Neural cell (in vitro differentiated cells): ENCODE measurements around the gene STX17. TPM values are rescaled to one million over a fixed set of nuclear protein-coding genes. Genes with fewer than 3 reads are reported as not detected.

Experiments
- H2AFZ ChIP-seq: fragments of 200-600, 300-800 bp; sonication (generic), shearing (Covaris generic); 2 replicates; pipeline ENCODE4 v1.6.0; 2014; ENCODE audit warnings: low read depth, mild to moderate bottlenecking, antibody characterized with exemption, low read length, moderate library complexity
- H3F3A ChIP-seq: fragments of 200-600 bp; shearing (Covaris generic); 2 replicates; pipeline ENCODE4 v1.6.1; 2016; ENCODE audit warnings: mild to moderate bottlenecking, moderate library complexity, mixed read lengths, antibody characterized with exemption, low read length; ENCODE audit not compliant: insufficient read depth, poor library complexity, severe bottlenecking
- H3K27ac ChIP-seq: fragments of 200-600, 300-800 bp; sonication (generic), shearing (Covaris generic); 2 replicates; pipeline ENCODE4 v1.5.1; 2014; ENCODE audit warnings: mild to moderate bottlenecking, low read length, moderate library complexity
- H3K27me3 ChIP-seq: fragments of 300-800, 200-600 bp; sonication (generic), shearing (Covaris generic); 2 replicates; pipeline ENCODE4 v1.6.0; 2014; ENCODE audit warnings: mild to moderate bottlenecking, low read depth, low read length, moderate library complexity; ENCODE audit not compliant: insufficient read depth
- H3K36me3 ChIP-seq: fragments of 300-800, 200-600 bp; sonication (generic), shearing (Covaris generic); 2 replicates; pipeline ENCODE4 v1.5.1; 2014; ENCODE audit warnings: mild to moderate bottlenecking, antibody characterized with exemption, low read length, moderate library complexity; ENCODE audit not compliant: insufficient read depth
- H3K4me2 ChIP-seq: fragments of 300-800, 200-600 bp; sonication (generic), shearing (Covaris generic); 2 replicates; pipeline ENCODE4 v1.6.0; 2014; ENCODE audit warnings: mild to moderate bottlenecking, low read length
- H3K4me3 ChIP-seq: fragments of 300-800, 200-600 bp; sonication (generic), shearing (Covaris generic); 2 replicates; pipeline ENCODE4 v1.5.1; 2014; ENCODE audit warnings: mild to moderate bottlenecking, low read length, moderate library complexity
- H3K79me2 ChIP-seq: fragments of 200-600 bp; shearing (Covaris generic); replicated peaks from 2 replicates; pipeline ENCODE4 v1.6.0; 2014; ENCODE audit warnings: mild to moderate bottlenecking, low read length, moderate library complexity; ENCODE audit not compliant: insufficient read depth
- H3K9ac ChIP-seq: fragments of 300-800, 200-600 bp; sonication (generic), shearing (Covaris generic); 2 replicates; pipeline ENCODE4 v1.6.1; 2016; ENCODE audit warnings: mild to moderate bottlenecking, low read length, mixed read lengths
- H3K9me2 ChIP-seq: fragments of 200-600 bp; shearing (Covaris generic); 2 replicates; pipeline ENCODE4 v1.6.1; 2016; ENCODE audit warnings: mild to moderate bottlenecking, low read length, mixed read lengths; ENCODE audit not compliant: insufficient read depth
- H3K9me3 ChIP-seq: fragments of 200-600, 300-800 bp; sonication (generic), shearing (Covaris generic); 2 replicates; pipeline ENCODE4 v1.6.1; 2016; ENCODE audit warnings: mild to moderate bottlenecking, mixed run types, low read length, moderate library complexity, mixed read lengths
- H4K20me1 ChIP-seq: fragments of 200-600 bp; shearing (Covaris generic); 2 replicates; pipeline ENCODE4 v1.6.1; 2016; ENCODE audit warnings: mild to moderate bottlenecking, mixed run types; ENCODE audit not compliant: insufficient read depth
- CTCF ChIP-seq: fragments of 450-650 bp; IDR thresholded peaks from 2 replicates; pipeline ENCODE4 v1.5.1; 2014; ENCODE audit warnings: antibody characterized with exemption, mild to moderate bottlenecking, moderate library complexity; ENCODE audit not compliant: poor library complexity, severe bottlenecking
- EP300 ChIP-seq: fragments of 450-650 bp; conservative IDR thresholded peaks from 2 replicates; pipeline ENCODE4 v1.6.1; 2014; ENCODE audit warnings: antibody characterized with exemption, mild to moderate bottlenecking, moderate library complexity; ENCODE audit not compliant: poor library complexity, severe bottlenecking
- EZH2 ChIP-seq: fragments of 200-600, 300-800 bp; shearing (Covaris generic), sonication (generic); IDR thresholded peaks from 2 replicates; pipeline ENCODE4 v1.6.1; 2014; ENCODE audit warnings: antibody characterized with exemption, low read length, borderline replicate concordance, mild to moderate bottlenecking; ENCODE audit not compliant: insufficient read depth, poor library complexity, severe bottlenecking
- MXI1 ChIP-seq: fragments of 450-650 bp; conservative IDR thresholded peaks from 2 replicates; pipeline ENCODE4 v1.6.1; 2014; ENCODE audit warnings: antibody characterized with exemption, mild to moderate bottlenecking; ENCODE audit not compliant: poor library complexity, severe bottlenecking
- RAD21 ChIP-seq: fragments of 450-650 bp; conservative IDR thresholded peaks from 2 replicates; pipeline ENCODE4 v1.6.1; 2014; ENCODE audit warnings: antibody characterized with exemption, mild to moderate bottlenecking, moderate library complexity
- SMC3 ChIP-seq: fragments of 450-650 bp; conservative IDR thresholded peaks from 2 replicates; pipeline ENCODE4 v1.6.1; 2014; ENCODE audit warnings: antibody characterized with exemption, mild to moderate bottlenecking, moderate library complexity; ENCODE audit not compliant: poor library complexity
- TAF1 ChIP-seq: IDR thresholded peaks from 2 replicates; pipeline ENCODE4 v1.6.1; 2012; ENCODE audit warnings: low read depth
- polyA plus RNA-seq: library from polyadenylated mRNA; depleted of rRNA; stranded (reverse); fragments of >200 nt; gene quantifications from 2 replicates; pipeline ENCODE4 v1.2.3, GENCODE V29; 2014
- TF ChIP-seq, protein P1 (sequence below): IDR thresholded peaks from 2 replicates; pipeline ENCODE4 v1.6.1; 2012; ENCODE audit warnings: borderline replicate concordance

STX17 gene
- polyA plus RNA-seq, 1 donor from 2014 or later: 3.3 TPM

GRCh38 chr9:99894826-99895225 lies 11.6 kb upstream of the STX17 start (continued):
- TF ChIP-seq RAD21: no peak

GRCh38 chr9:99895510-99895909 lies 10.9 kb upstream of the STX17 start:
- no peak for TF ChIP-seq CTCF
- no peak for TF ChIP-seq EZH2
- no peak for TF ChIP-seq MXI1
- no peak for TF ChIP-seq TAF1
- TF ChIP-seq SMC3: no peak
- Histone ChIP-seq H3K9ac (no peak overlapping the region), H3K27ac (no peak overlapping the region), H2AFZ (no peak overlapping the region), H3K4me2 (no peak overlapping the region), H3K27me3 (no peaks in the 10 kb centered on the region), H3K36me3 (no peaks in the 10 kb centered on the region), H3K9me3 (no peaks in the 10 kb centered on the region), H3K9me2 (no peaks in the 10 kb centered on the region), H3K4me3 (no peak overlapping the region), H3K79me2 (no peaks in the 10 kb centered on the region), H4K20me1 (no peaks in the 10 kb centered on the region), H3F3A (no peaks in the 10 kb centered on the region)

DNA sequence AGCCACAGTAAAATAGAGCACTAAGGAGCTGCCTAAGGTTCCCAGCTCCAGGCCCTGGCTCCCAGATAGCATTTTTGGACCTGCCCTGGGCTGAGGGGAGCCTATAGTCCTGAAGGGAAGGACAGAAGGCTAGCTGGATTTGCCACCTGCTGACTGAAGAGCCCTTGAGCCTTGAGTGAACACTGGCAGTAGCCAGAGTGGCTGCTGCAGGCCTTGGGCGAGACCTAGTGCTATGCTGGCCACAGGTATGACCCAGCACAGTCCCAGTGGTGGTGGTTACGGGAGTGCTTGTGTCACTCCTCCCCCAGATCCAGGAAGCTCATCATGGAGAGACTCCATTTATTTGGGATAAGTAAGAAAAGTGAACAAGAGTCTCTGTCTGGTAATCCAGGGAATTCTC lies 10.3 kb upstream of the STX17 start:
- no peaks in the 10 kb centered on the region for H3K79me2 ChIP-seq
- no peak overlapping the region for H2AFZ ChIP-seq
- H3K27ac ChIP-seq: no peak overlapping the region
- no peak for TF ChIP-seq RAD21
- no peak for TF ChIP-seq TAF1
- no peak for TF ChIP-seq SMC3
- TF ChIP-seq, protein P1, sequence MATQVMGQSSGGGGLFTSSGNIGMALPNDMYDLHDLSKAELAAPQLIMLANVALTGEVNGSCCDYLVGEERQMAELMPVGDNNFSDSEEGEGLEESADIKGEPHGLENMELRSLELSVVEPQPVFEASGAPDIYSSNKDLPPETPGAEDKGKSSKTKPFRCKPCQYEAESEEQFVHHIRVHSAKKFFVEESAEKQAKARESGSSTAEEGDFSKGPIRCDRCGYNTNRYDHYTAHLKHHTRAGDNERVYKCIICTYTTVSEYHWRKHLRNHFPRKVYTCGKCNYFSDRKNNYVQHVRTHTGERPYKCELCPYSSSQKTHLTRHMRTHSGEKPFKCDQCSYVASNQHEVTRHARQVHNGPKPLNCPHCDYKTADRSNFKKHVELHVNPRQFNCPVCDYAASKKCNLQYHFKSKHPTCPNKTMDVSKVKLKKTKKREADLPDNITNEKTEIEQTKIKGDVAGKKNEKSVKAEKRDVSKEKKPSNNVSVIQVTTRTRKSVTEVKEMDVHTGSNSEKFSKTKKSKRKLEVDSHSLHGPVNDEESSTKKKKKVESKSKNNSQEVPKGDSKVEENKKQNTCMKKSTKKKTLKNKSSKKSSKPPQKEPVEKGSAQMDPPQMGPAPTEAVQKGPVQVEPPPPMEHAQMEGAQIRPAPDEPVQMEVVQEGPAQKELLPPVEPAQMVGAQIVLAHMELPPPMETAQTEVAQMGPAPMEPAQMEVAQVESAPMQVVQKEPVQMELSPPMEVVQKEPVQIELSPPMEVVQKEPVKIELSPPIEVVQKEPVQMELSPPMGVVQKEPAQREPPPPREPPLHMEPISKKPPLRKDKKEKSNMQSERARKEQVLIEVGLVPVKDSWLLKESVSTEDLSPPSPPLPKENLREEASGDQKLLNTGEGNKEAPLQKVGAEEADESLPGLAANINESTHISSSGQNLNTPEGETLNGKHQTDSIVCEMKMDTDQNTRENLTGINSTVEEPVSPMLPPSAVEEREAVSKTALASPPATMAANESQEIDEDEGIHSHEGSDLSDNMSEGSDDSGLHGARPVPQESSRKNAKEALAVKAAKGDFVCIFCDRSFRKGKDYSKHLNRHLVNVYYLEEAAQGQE: no peak
- TF ChIP-seq EP300: no peak
- no peak for TF ChIP-seq EZH2
- no peaks in the 10 kb centered on the region for H4K20me1 ChIP-seq
- H3K9ac ChIP-seq: no peak overlapping the region
- H3K4me2 ChIP-seq: no peak overlapping the region
- no peak overlapping the region for H3K4me3 ChIP-seq
- H3K9me3 ChIP-seq: no peaks in the 10 kb centered on the region
- no peaks in the 10 kb centered on the region for H3F3A ChIP-seq
- H3K36me3 ChIP-seq: no peaks in the 10 kb centered on the region
- no peaks in the 10 kb centered on the region for H3K27me3 ChIP-seq
- no peaks in the 10 kb centered on the region for H3K9me2 ChIP-seq
